SK-N-SH treated with all-trans-retinoic acid at 6 μM for 48 hours (cell line): ENCODE measurements around the gene ZFHX2.

Experiments used
- ARNTL ChIP-seq: fragments of 450-650 bp; formaldehyde crosslinking; IDR thresholded peaks from 2 replicates; pipeline ENCODE4 v1.5.0; 2020; ENCODE audit warnings: low read depth, mild to moderate bottlenecking, moderate library complexity, borderline replicate concordance
- BACH2 ChIP-seq: fragments of 250-450 bp; sonication (Bioruptor Pico); IDR thresholded peaks from 2 replicates; pipeline ENCODE4 v1.9.0; 2021; ENCODE audit warnings: mild to moderate bottlenecking, borderline replicate concordance
- GLIS3 ChIP-seq: fragments of 250-450 bp; sonication (Bioruptor Pico); IDR thresholded peaks from 2 replicates; pipeline ENCODE4 v1.5.0; 2020; ENCODE audit warnings: mild to moderate bottlenecking, moderate library complexity
- OSR1 ChIP-seq: fragments of 250-450 bp; sonication (Bioruptor Pico); IDR thresholded peaks from 2 replicates; pipeline ENCODE4 v1.8.0; 2022; ENCODE audit warnings: moderate library complexity, mild to moderate bottlenecking, inconsistent platforms
- PATZ1 ChIP-seq: fragments of 250-450 bp; sonication (Bioruptor Pico); IDR thresholded peaks from 2 replicates; pipeline ENCODE4 v1.8.0; 2020; ENCODE audit warnings: mild to moderate bottlenecking, moderate library complexity, borderline replicate concordance
- POU6F1 ChIP-seq: fragments of 250-450 bp; sonication (Bioruptor Pico); IDR thresholded peaks from 2 replicates; pipeline ENCODE4 v1.8.0; 2021; ENCODE audit warnings: low read depth, mild to moderate bottlenecking, moderate library complexity, borderline replicate concordance
- RARB ChIP-seq: fragments of 250-450 bp; sonication (Bioruptor Pico); IDR thresholded peaks from 2 replicates; pipeline ENCODE4 v1.8.0; 2021; ENCODE audit warnings: mild to moderate bottlenecking, moderate library complexity
- TCF4 ChIP-seq: fragments of 250-450 bp; sonication (Bioruptor Pico); IDR thresholded peaks from 2 replicates; pipeline ENCODE4 v1.8.0; 2021; ENCODE audit warnings: mild to moderate bottlenecking, moderate library complexity, borderline replicate concordance
- TOX ChIP-seq: fragments of 250-450 bp; sonication (Bioruptor Pico); IDR thresholded peaks from 2 replicates; pipeline ENCODE4 v1.8.0; 2021; ENCODE audit warnings: mild to moderate bottlenecking, moderate library complexity, borderline replicate concordance
- TSHZ2 ChIP-seq: fragments of 250-450 bp; sonication (Bioruptor Pico); IDR thresholded peaks from 2 replicates; pipeline ENCODE4 v1.5.0; 2020; ENCODE audit warnings: mild to moderate bottlenecking, moderate library complexity
- ZFP3 ChIP-seq: fragments of 250-450 bp; sonication (Bioruptor Pico); IDR thresholded peaks from 2 replicates; pipeline ENCODE4 v1.5.0; 2020; ENCODE audit warnings: mild to moderate bottlenecking, moderate library complexity
- ZNF565 ChIP-seq: fragments of 450-650 bp; formaldehyde crosslinking; conservative IDR thresholded peaks from 2 replicates; pipeline ENCODE4 v1.5.0; 2020; ENCODE audit warnings: low read depth, mild to moderate bottlenecking, moderate library complexity
- TF ChIP-seq, protein P1 (sequence below): fragments of 250-450 bp; sonication (Bioruptor Pico); IDR thresholded peaks from 2 replicates; pipeline ENCODE4 v1.5.1; 2021; ENCODE audit warnings: mild to moderate bottlenecking, moderate library complexity

- TF ChIP-seq POU6F1 (CRISPR knock-in tag): no peak
- no peak for TF ChIP-seq TCF4 (CRISPR knock-in tag)
- no peak for TF ChIP-seq TSHZ2 (CRISPR knock-in tag)
- TF ChIP-seq ZFP3 (CRISPR knock-in tag): no peak
- TF ChIP-seq, protein P1, sequence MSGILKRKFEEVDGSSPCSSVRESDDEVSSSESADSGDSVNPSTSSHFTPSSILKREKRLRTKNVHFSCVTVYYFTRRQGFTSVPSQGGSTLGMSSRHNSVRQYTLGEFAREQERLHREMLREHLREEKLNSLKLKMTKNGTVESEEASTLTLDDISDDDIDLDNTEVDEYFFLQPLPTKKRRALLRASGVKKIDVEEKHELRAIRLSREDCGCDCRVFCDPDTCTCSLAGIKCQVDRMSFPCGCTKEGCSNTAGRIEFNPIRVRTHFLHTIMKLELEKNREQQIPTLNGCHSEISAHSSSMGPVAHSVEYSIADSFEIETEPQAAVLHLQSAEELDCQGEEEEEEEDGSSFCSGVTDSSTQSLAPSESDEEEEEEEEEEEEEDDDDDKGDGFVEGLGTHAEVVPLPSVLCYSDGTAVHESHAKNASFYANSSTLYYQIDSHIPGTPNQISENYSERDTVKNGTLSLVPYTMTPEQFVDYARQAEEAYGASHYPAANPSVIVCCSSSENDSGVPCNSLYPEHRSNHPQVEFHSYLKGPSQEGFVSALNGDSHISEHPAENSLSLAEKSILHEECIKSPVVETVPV (CRISPR knock-in tag): no peak
- TF ChIP-seq GLIS3 (CRISPR knock-in tag): no peak
- TF ChIP-seq ARNTL (CRISPR knock-in tag): no peak
- TF ChIP-seq ZNF565 (CRISPR knock-in tag): no peak
- TF ChIP-seq OSR1 (CRISPR knock-in tag): no peak
- no peak for TF ChIP-seq PATZ1
- no peak for TF ChIP-seq TOX (CRISPR knock-in tag)
- no peak for TF ChIP-seq BACH2 (CRISPR knock-in tag)
- TF ChIP-seq RARB (CRISPR knock-in tag): no peak
Measured at GRCh38 chr14:23513818-23514643, 37.5 kb downstream of the ZFHX2 start.
